Raji (cell line): ENCODE data around the gene ARFGEF2.
A peak's percentile ranks its signal among the peaks of the same experiment; 100 is the strongest.

Experiments
- POLR2A ChIP-seq: IDR thresholded peaks from 2 replicates; pipeline ENCODE4 v1.6.1; 2011; ENCODE audit warnings: low read depth, low read length, control low read depth; ENCODE audit not compliant: insufficient read depth

ARFGEF2 gene

DNA sequence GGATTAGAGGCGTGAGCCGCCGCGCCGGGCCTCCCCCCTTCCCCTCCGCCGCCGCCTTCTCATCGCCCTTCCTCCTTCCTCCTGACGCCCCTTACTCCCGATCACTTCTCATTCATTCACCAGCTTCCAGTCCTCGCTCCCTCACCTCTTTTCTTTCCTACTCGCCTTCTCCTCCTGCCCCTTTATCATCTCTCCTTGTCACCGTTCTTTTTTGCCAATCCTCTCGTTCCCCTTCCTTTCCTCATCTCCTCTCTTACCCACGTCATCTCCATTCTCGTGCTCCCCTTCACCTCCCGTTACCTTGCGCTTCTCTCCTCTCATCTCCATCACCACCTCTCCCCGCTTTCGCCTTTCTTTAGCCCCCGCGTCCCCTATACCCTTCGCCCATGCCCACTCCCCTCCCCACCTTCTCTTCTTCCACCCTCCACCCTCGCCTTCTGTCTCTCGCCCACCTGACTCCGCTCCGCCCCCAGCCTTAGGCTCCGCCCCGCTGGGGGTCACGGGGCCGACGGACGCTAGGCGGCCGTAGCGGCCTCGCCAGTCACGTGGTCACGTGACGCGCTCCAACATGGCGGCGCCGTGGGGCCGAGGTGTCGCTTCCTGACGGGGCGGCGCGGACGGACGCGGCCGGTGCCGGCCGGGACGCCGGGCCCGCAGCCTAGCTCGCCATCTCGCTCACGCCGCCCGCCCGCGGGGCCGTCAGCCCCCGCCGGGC is at the start of gene ARFGEF2:
TSS of gene ARFGEF2 (plus strand) at position 544 of the 715 bp plus-strand sequence. CDS start 179 bp downstream, outside the sequence.
- TF ChIP-seq POLR2A, result peak; percentile 83

GRCh38 chr20:48875233-48875913 is 46.1 kb upstream of the ARFGEF2 start:
- TF ChIP-seq POLR2A, result no peak

DNA sequence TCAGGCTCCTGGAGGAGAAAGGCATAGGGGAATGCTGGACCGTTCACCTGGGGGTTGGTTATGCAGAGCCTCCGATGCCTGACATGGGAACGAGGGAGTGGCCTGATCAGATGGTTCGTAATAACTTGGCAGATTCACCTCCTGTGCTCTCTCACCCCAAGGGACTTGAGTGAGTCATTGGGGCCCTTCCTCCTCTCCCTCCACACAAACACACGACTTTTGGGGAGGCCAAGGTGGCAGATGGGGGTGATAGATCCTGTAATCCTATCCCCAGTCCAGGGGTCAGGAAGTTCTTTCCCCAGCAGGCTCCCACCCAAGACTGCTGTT is 45.6 kb upstream of the ARFGEF2 start:
- no peak for TF ChIP-seq POLR2A

GRCh38 chr20:48877304-48877703 is 44.2 kb upstream of the ARFGEF2 start:
- TF ChIP-seq POLR2A, result no peak

- TF ChIP-seq POLR2A, result no peak
Measured at GRCh38 chr20:48878534-48879248, 42.8 kb upstream of the ARFGEF2 start.

GRCh38 chr20:48879612-48880245 is 41.8 kb upstream of the ARFGEF2 start:
- TF ChIP-seq POLR2A, result no peak

GRCh38 chr20:48880331-48880730 is 41.2 kb upstream of the ARFGEF2 start:
- no peak for TF ChIP-seq POLR2A

DNA sequence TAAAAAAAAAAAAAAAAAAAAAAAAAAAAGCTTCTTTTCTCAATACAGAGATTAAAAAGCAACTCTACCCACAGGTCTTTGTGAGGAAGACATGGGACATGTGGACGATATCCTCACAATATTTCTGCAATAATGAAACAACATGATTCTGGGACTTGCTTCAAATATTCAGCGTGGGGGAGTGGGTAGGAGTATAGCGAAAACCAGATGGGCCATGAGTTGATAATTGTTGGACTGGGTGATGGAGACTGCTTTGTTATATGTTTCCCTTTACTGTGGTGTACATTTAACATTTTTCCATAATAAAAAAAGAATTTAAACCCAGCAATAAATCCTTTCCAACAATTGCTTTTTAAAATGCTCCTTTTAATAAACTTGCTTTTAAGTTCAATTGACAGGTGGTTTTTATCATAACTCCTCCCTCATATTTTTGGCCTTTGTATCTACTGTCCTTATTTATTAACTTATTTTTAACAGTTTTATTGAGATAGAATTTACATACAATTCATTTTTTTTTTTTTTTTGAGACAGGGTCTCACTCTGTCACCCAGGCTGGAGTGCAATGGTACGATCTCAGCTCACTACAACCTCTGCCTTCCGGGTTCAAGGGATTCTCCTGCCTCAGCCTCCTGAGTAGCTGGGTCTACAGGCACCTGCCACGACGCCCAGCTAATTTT is 40.4 kb upstream of the ARFGEF2 start:
- TF ChIP-seq POLR2A, result no peak

GRCh38 chr20:48885237-48885636 is 36.3 kb upstream of the ARFGEF2 start:
- no peak for TF ChIP-seq POLR2A

DNA sequence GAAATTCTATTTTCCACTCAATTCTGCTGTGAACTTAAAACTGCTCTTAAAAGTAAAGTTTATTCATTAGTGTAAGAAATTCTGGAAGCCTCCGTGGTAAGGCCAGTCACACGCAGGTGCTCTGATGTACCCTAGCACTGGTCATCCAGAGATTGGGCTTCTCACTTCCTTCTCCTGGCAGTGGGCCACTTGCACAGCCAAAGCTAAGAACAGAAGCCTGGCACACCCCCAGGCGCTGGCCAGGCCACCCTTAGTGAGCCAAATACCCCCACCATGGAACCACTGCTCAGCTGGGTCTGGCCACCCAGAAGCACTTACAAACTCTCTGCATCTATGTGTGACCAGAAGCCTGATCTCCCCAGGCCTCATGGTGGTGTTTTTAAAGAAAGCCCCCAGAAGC is 35.3 kb upstream of the ARFGEF2 start:
- no peak for TF ChIP-seq POLR2A

- TF ChIP-seq POLR2A, result no peak
Measured at GRCh38 chr20:48886811-48887210, 34.7 kb upstream of the ARFGEF2 start.

DNA sequence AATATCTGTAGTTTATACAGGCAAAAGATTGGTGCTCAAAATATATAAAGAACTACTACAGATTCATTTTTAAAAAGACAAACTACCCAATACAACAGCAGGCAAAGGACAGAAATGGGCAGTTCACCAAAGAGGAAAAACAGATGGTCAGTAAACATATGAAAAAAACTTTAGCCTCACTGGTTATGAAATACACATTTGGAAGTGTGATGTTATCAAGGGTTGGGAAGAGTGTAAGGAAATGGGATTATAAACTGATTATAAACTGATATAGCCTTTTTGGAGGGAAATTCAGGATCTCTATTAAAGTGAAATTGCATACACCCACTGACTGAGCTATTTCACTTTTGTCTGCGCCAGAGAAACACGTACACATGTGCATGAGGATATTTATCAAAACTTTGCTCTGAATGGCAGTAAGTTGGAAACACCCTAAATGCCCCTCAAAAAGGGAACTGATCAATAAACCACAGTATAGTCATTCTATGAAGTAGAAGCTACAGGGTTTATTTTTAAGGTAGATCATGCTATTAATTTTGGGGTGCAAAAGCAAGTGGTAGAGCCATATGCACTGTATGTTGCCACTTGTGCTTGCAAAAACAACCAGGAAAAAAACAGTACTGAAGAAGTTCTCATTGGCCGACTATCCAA is 32.2 kb upstream of the ARFGEF2 start:
- TF ChIP-seq POLR2A, result no peak

DNA sequence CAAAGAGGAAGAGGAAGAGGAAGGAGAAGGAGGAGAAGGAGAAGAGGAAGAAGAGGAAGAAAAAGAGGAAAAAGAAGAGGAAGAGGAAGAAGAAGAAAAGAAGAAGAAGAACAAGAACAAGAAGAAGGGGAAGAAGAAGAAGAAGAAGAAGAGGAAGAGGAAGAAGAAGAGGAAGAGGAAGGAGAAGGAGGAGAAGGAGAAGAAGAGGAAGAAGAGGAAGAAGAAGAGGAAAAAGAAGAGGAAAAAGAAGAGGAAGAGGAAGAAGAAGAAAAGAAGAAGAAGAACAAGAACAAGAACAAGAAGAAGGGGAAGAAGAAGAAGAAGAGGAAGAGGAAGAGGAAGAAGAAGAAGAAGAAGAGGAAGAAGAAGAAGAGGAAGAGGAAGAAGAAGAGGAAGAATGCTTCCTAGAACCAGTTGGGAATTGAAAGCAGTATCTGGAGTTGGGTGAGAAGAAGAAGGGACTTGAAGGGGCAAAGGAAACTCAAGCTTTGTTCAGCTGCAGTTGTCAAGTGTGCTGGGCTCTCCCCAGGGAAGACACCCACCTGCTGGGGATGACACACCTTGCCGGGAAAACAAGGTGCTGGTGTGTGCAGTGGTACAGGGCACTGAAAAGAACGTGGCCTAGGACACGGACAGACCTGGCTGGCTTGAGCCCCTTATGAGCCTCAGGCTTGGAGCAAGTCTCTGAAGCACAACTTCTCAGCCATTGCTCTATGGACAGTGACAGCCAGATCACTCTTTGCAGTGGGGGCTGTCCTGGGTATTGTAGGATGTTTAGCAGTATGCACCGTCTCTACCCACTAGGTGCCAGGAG is 30.1 kb upstream of the ARFGEF2 start:
- no peak for TF ChIP-seq POLR2A

DNA sequence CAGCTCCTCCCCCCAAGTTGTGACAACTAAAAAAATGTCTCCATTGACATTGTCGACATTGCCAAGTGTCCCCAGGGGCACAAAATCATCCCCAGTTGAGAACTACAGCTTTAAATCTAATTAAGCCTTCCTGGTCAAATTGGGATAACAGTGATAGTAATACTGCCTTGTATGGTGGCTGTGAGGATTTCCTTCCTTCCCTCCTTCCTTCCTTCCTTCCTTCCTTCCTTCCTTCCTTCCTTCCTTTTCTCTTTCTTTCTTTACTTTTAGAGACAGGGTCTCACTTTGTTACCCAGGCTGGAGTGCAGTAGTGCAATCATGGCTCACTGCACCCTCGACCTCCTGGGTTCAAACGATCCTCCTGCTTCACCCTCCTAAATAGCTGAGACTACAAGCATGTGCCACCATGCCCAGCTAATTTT is 29.5 kb upstream of the ARFGEF2 start:
- TF ChIP-seq POLR2A, result no peak

GRCh38 chr20:48892891-48893290 is 28.6 kb upstream of the ARFGEF2 start:
- TF ChIP-seq POLR2A, result no peak
